ENCODE measurements around the gene SMCO2. TPM values are rescaled to one million over a fixed set of nuclear protein-coding genes. Genes with fewer than 3 reads are reported as not detected.

The SMCO2 gene
- total and polyA plus RNA-seq, 2 of the 8 experiments (the other 6 are each of a cell fraction or from before 2014, with no cell fraction given), result 0.24 to 0.80 TPM

DNA sequence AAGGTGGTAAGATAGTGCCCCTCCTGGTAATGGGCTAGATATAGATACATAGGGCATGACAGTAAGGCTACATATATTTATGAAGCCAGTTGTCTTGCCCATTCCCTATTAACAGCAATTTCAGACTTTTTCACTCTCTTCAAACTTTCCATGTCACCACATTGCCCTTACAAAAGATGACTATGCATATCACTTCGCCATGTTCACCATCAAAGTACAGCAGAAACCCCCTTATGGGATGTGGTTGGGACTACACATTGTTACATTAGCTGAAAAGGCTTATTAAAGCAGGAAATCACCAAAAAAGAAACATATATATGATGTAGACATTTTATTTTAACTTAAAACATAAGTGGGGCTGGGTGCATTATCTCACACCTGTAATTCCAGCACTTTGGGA is 9.8 kb upstream of the SMCO2 start (continued):
- TF ChIP-seq, protein P1, sequence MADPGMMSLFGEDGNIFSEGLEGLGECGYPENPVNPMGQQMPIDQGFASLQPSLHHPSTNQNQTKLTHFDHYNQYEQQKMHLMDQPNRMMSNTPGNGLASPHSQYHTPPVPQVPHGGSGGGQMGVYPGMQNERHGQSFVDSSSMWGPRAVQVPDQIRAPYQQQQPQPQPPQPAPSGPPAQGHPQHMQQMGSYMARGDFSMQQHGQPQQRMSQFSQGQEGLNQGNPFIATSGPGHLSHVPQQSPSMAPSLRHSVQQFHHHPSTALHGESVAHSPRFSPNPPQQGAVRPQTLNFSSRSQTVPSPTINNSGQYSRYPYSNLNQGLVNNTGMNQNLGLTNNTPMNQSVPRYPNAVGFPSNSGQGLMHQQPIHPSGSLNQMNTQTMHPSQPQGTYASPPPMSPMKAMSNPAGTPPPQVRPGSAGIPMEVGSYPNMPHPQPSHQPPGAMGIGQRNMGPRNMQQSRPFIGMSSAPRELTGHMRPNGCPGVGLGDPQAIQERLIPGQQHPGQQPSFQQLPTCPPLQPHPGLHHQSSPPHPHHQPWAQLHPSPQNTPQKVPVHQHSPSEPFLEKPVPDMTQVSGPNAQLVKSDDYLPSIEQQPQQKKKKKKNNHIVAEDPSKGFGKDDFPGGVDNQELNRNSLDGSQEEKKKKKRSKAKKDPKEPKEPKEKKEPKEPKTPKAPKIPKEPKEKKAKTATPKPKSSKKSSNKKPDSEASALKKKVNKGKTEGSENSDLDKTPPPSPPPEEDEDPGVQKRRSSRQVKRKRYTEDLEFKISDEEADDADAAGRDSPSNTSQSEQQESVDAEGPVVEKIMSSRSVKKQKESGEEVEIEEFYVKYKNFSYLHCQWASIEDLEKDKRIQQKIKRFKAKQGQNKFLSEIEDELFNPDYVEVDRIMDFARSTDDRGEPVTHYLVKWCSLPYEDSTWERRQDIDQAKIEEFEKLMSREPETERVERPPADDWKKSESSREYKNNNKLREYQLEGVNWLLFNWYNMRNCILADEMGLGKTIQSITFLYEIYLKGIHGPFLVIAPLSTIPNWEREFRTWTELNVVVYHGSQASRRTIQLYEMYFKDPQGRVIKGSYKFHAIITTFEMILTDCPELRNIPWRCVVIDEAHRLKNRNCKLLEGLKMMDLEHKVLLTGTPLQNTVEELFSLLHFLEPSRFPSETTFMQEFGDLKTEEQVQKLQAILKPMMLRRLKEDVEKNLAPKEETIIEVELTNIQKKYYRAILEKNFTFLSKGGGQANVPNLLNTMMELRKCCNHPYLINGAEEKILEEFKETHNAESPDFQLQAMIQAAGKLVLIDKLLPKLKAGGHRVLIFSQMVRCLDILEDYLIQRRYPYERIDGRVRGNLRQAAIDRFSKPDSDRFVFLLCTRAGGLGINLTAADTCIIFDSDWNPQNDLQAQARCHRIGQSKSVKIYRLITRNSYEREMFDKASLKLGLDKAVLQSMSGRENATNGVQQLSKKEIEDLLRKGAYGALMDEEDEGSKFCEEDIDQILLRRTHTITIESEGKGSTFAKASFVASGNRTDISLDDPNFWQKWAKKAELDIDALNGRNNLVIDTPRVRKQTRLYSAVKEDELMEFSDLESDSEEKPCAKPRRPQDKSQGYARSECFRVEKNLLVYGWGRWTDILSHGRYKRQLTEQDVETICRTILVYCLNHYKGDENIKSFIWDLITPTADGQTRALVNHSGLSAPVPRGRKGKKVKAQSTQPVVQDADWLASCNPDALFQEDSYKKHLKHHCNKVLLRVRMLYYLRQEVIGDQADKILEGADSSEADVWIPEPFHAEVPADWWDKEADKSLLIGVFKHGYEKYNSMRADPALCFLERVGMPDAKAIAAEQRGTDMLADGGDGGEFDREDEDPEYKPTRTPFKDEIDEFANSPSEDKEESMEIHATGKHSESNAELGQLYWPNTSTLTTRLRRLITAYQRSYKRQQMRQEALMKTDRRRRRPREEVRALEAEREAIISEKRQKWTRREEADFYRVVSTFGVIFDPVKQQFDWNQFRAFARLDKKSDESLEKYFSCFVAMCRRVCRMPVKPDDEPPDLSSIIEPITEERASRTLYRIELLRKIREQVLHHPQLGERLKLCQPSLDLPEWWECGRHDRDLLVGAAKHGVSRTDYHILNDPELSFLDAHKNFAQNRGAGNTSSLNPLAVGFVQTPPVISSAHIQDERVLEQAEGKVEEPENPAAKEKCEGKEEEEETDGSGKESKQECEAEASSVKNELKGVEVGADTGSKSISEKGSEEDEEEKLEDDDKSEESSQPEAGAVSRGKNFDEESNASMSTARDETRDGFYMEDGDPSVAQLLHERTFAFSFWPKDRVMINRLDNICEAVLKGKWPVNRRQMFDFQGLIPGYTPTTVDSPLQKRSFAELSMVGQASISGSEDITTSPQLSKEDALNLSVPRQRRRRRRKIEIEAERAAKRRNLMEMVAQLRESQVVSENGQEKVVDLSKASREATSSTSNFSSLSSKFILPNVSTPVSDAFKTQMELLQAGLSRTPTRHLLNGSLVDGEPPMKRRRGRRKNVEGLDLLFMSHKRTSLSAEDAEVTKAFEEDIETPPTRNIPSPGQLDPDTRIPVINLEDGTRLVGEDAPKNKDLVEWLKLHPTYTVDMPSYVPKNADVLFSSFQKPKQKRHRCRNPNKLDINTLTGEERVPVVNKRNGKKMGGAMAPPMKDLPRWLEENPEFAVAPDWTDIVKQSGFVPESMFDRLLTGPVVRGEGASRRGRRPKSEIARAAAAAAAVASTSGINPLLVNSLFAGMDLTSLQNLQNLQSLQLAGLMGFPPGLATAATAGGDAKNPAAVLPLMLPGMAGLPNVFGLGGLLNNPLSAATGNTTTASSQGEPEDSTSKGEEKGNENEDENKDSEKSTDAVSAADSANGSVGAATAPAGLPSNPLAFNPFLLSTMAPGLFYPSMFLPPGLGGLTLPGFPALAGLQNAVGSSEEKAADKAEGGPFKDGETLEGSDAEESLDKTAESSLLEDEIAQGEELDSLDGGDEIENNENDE (IDR thresholded peaks at IDR 0.05; ENCODE audit: insufficient replicate concordance, low read length), result no peak
- TF ChIP-seq ASH2L (IDR thresholded peaks at IDR 0.05; ENCODE audit: low read length), result no peak
- no peak for TF ChIP-seq EP300 (IDR thresholded peaks at IDR 0.05; ENCODE audit: borderline replicate concordance in 1 of 2, low read depth in 2 of 2, low read length in 2 of 2)
- no peak for TF ChIP-seq SIX5 (IDR thresholded peaks at IDR 0.05; ENCODE audit: low read depth, low read length)
- TF ChIP-seq, protein P2, sequence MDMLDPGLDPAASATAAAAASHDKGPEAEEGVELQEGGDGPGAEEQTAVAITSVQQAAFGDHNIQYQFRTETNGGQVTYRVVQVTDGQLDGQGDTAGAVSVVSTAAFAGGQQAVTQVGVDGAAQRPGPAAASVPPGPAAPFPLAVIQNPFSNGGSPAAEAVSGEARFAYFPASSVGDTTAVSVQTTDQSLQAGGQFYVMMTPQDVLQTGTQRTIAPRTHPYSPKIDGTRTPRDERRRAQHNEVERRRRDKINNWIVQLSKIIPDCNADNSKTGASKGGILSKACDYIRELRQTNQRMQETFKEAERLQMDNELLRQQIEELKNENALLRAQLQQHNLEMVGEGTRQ (IDR thresholded peaks at IDR 0.05; ENCODE audit: low read length), result no peak
- TF ChIP-seq, protein P3, sequence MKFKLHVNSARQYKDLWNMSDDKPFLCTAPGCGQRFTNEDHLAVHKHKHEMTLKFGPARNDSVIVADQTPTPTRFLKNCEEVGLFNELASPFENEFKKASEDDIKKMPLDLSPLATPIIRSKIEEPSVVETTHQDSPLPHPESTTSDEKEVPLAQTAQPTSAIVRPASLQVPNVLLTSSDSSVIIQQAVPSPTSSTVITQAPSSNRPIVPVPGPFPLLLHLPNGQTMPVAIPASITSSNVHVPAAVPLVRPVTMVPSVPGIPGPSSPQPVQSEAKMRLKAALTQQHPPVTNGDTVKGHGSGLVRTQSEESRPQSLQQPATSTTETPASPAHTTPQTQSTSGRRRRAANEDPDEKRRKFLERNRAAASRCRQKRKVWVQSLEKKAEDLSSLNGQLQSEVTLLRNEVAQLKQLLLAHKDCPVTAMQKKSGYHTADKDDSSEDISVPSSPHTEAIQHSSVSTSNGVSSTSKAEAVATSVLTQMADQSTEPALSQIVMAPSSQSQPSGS (IDR thresholded peaks at IDR 0.05; ENCODE audit: low read length), result no peak
- no peak for TF ChIP-seq POLR2AphosphoS5 (IDR thresholded peaks at IDR 0.05; ENCODE audit: low read depth, low read length)

Measured in H1 (cell line).